Prostate gland (tissue), 2 donors: ENCODE results near the gene CDK14.

Experiments used
- POLR2A ChIP-seq: fragments of 450-650 bp; IDR thresholded peaks from one replicate; pipeline ENCODE4 v1.6.1; 2016; ENCODE audit warnings: antibody characterized with exemption, mild to moderate bottlenecking
- POLR2AphosphoS5 ChIP-seq: sonication (generic); formaldehyde crosslinking; IDR thresholded peaks from one replicate; pipeline ENCODE4 v1.6.1; 2017; ENCODE audit warnings: antibody characterized with exemption
- TF ChIP-seq, protein P1 (sequence below), 4 experiments: fragments of 200-600 bp in 2 of 4; fragments of 450-650 bp in 2 of 4; sonication (generic) in 2 of 4; IDR thresholded peaks; 1 replicate in 3 of 4; 2 replicates in 1 of 4; pipeline ENCODE4 v1.5.1; 2016 to 2019; ENCODE audit warnings: antibody characterized with exemption in 4 of 4, mild to moderate bottlenecking in 2 of 4, moderate library complexity in 2 of 4

DNA sequence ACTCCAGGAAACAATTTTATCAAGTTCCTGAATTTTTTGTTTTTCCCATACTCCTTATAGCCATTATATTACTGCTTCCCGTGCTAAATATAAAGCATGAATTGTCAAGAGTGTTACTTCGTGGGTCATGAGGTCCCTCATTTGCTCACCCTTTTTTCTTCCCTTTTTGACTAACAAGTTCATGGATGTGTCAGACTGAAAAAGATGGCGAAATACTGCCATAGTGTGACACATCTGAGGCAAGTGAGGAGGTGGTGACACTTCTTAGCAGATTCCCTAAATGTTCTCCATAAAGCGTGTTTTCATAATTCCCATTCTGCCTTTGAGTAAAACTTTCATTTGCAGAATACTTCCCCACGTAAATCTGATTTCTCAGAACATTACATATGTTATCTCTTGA lies 398.5 kb downstream of the CDK14 start:
- TF ChIP-seq POLR2AphosphoS5 = no peak
- no peak for TF ChIP-seq POLR2A
- TF ChIP-seq, protein P1, sequence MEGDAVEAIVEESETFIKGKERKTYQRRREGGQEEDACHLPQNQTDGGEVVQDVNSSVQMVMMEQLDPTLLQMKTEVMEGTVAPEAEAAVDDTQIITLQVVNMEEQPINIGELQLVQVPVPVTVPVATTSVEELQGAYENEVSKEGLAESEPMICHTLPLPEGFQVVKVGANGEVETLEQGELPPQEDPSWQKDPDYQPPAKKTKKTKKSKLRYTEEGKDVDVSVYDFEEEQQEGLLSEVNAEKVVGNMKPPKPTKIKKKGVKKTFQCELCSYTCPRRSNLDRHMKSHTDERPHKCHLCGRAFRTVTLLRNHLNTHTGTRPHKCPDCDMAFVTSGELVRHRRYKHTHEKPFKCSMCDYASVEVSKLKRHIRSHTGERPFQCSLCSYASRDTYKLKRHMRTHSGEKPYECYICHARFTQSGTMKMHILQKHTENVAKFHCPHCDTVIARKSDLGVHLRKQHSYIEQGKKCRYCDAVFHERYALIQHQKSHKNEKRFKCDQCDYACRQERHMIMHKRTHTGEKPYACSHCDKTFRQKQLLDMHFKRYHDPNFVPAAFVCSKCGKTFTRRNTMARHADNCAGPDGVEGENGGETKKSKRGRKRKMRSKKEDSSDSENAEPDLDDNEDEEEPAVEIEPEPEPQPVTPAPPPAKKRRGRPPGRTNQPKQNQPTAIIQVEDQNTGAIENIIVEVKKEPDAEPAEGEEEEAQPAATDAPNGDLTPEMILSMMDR (IDR thresholded peaks at IDR 0.05) = no peak
